Progenitor cell of endocrine pancreas (in vitro differentiated cells): ENCODE measurements around the gene MRPL52. TPM values are rescaled to one million over a fixed set of nuclear protein-coding genes. Genes with fewer than 3 reads are reported as not detected.

Experiments used
- DNase-seq: peaks from one replicate; pipeline ENCODE4 v3.0.0; 2021; ENCODE audit warnings: low spot score; ENCODE audit not compliant: unreplicated experiment
- H3K27ac Mint-ChIP-seq: 2 replicates; pipeline ENCODE4 v1.8.0; 2021; ENCODE audit warnings: mild to moderate bottlenecking, moderate library complexity, mixed read lengths
- H3K27me3 Mint-ChIP-seq: 2 replicates; pipeline ENCODE4 v1.8.0; 2021; ENCODE audit warnings: mixed read lengths
- H3K36me3 Mint-ChIP-seq: 2 replicates; pipeline ENCODE4 v1.8.0; 2022; ENCODE audit warnings: mixed read lengths; ENCODE audit not compliant: insufficient read depth
- H3K4me1 Mint-ChIP-seq: 2 replicates; pipeline ENCODE4 v1.8.0; 2021; ENCODE audit warnings: low read depth, mixed read lengths
- H3K4me3 Mint-ChIP-seq: 2 replicates; pipeline ENCODE4 v1.8.0; 2021; ENCODE audit warnings: low read depth, mild to moderate bottlenecking, moderate library complexity, mixed read lengths
- H3K9me3 Mint-ChIP-seq: 2 replicates; pipeline ENCODE4 v1.8.0; 2021; ENCODE audit warnings: low read depth, mixed read lengths
- CTCF ChIP-seq: fragments of 200-600 bp; sonication (generic); IDR thresholded peaks from one replicate; pipeline ENCODE4 v1.5.0; 2021; ENCODE audit warnings: antibody characterized with exemption, mild to moderate bottlenecking; ENCODE audit not compliant: unreplicated experiment
- total RNA-seq: library from RNA; stranded (reverse); gene quantifications from 2 replicates; pipeline ENCODE4 v1.2.1, GENCODE V29; 2021

MRPL52 gene
- total RNA-seq, 1 donor from 2014 or later = 121 TPM

- H3K4me1 Mint-ChIP-seq = peaks cover 22% of the 10 kb centered on the region
- no peak for DNase-seq
- peak overlapping the region; percentile 96 for H3K27ac Mint-ChIP-seq
- TF ChIP-seq CTCF = no peak
- H3K36me3 Mint-ChIP-seq = peaks cover 9% of the 10 kb centered on the region
- H3K4me3 Mint-ChIP-seq = peak overlapping the region; percentile 100
- no peaks in the 10 kb centered on the region for H3K27me3 Mint-ChIP-seq
- H3K9me3 Mint-ChIP-seq = no peaks in the 10 kb centered on the region
These were observed 8.9 kb downstream of the MRPL52 start for GRCh38 chr14:22838631-22839041.

- Mint-ChIP-seq H3K4me1 (peaks cover 22% of the 10 kb centered on the region), H3K27ac (peak overlapping the region; percentile 74), H3K4me3 (peak overlapping the region; percentile 100), H3K36me3 (peaks cover 11% of the 10 kb centered on the region), H3K9me3 (no peaks in the 10 kb centered on the region), H3K27me3 (no peaks in the 10 kb centered on the region)
- TF ChIP-seq CTCF = no peak
- no peak for DNase-seq
These were observed 9.6 kb downstream of the MRPL52 start for GRCh38 chr14:22839159-22839779.

DNA sequence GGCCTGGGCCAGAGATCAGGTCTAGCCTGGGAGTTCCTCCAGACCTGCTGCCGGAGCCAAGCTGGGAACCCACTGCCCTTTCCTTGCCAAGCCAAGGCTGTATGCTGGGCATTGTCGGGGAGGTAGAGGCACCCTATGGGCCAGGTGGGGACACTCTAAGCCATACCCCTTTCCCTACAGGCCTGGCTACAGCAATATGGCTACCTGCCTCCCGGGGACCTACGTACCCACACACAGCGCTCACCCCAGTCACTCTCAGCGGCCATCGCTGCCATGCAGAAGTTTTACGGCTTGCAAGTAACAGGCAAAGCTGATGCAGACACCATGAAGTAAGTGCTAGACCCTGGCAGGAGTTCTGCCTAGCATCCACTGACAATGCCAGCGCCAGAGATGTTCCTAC lies 11.6 kb downstream of the MRPL52 start:
- peaks cover 12% of the 10 kb centered on the region for H3K4me1 Mint-ChIP-seq
- TF ChIP-seq CTCF = no peak
- peaks cover 14% of the 10 kb centered on the region for H3K36me3 Mint-ChIP-seq
- no peak for DNase-seq
- no peak overlapping the region for H3K4me3 Mint-ChIP-seq
- no peak overlapping the region for H3K27ac Mint-ChIP-seq
- no peaks in the 10 kb centered on the region for H3K9me3 Mint-ChIP-seq
- no peaks in the 10 kb centered on the region for H3K27me3 Mint-ChIP-seq

DNA sequence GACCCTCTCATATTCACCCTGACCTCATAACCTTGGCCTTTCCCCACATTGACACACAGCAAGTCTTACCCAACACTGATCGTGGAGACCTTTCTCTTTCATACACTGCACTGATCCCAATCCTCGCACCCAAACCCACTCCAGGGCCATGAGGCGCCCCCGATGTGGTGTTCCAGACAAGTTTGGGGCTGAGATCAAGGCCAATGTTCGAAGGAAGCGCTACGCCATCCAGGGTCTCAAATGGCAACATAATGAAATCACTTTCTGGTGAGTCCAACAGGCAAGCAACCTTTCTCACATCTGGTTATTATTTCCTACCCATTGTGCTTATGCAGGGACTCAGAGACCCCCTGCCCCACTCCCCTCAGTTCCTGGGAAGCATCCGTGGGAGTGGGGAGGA lies 12.1 kb downstream of the MRPL52 start:
- peaks cover 16% of the 10 kb centered on the region for H3K36me3 Mint-ChIP-seq
- no peaks in the 10 kb centered on the region for H3K27me3 Mint-ChIP-seq
- H3K4me3 Mint-ChIP-seq = no peak overlapping the region
- no peak for TF ChIP-seq CTCF
- DNase-seq = no peak
- no peak overlapping the region for H3K27ac Mint-ChIP-seq
- no peaks in the 10 kb centered on the region for H3K9me3 Mint-ChIP-seq
- peaks cover 11% of the 10 kb centered on the region for H3K4me1 Mint-ChIP-seq

GRCh38 chr14:22842211-22843122 lies 12.8 kb downstream of the MRPL52 start:
- Mint-ChIP-seq H3K27me3 (no peaks in the 10 kb centered on the region), H3K36me3 (peaks cover 16% of the 10 kb centered on the region), H3K27ac (no peak overlapping the region), H3K4me1 (peaks cover 11% of the 10 kb centered on the region), H3K4me3 (no peak overlapping the region), H3K9me3 (no peaks in the 10 kb centered on the region)
- no peak for TF ChIP-seq CTCF
- no peak for DNase-seq
